Measurements from ENCODE around the gene PLCH2.
"Not testable (repeated sequence)": the region's sequence is repeated elsewhere in the genome, so short reads cannot be mapped to it uniquely, and the experiment has no call there.

PLCH2 gene

DNA sequence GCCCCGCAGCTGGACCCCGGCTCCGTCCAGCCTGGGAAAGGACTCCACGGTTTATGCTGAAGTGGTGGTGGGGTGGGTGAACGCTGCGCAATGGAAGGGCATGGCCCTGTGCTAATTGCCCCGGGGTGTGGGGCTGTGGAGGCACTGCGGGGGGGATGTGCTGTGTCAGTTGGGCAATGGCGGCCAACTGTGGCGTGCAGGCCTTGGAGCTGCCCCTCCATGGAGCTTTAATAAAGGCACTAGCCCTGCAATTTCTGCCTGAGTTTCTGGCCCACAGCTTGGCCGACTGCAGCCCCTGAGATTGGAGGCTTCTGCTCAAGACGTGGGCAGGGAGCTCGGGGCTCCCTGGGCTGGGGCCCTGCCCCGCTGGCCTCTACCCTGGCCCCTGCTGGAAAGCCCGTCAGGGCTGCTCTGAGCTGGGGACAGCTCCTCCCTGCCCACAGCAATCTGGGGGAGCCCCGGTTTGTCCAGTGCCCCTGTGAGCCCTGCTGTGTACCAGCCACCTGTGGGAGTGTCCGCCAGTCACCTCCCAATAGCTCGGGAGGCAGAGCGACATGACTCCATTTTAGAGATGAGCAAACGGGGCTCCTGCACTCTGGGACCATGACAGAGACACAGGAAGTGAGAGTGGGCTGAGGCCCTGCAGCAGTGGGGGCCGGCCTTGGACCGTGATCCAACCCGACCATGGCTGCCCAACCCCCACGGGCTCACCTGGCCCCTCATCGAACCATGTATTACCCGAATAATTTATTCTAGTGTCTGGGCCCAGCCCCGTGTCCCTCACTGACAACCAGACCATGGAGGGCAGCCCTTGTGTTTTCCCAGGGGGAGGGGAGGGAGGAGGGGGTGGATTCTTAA is 71.3 kb downstream of the PLCH2 start:
- peak; percentile 57 for DNase-seq

DNA sequence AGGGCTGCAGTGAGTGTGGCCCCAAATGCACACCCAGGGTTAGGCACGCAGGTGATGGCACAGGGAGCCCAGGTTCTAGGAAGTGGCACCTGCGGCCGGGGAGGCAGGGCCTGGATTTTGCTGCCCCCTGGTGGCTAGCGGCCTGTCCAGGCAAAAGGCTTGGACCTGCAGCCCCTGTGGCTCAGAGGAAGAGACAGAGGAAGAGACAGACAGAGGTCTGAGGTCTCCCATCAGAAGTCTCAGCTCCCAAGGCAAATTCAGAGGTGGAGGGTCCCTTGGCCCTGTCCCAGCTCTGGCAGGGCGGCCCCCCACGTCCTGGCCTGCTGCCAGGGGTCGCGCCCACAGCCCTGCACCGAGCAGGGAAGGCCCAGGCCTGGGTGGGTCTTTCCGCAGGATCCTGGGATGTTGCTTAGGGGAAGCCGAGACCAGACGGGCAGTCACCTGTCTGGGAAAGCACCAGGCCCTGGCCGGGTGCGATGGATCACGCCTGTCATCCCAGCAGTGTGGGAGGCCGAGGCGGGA is 72.0 kb downstream of the PLCH2 start:
- DNase-seq: peak; percentile 88

DNA sequence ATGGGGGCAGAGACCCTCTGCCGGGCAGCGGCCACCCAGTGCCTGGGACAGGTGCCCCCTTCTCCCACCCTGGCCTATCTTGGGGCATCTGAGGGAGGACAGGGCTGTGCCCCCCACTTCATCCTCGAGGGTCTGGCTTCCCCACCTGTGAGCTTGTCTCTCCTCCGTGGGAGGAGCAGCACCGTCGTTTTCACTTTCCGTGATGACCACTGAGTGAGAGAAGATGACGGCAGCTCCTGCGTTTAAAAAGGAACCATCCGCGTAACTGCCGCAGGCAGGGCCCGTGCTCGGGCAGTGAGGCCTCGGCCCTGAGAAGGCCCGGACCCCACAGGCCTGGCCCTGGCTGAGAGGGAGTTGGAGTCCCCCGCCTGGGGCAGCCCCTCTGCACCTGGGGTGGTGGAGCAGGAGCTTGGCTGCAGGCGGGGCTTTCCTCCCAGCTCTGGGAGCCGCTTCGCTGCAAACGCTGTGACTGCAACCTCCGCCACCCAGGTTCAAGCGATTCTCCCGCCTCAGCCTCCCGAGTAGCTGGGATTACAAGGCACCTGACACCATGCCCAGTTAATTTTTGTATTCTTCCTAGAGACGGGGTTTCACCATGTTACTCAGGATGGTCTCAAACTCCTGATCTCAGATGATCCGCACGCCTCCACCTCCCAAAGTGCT is 73.4 kb downstream of the PLCH2 start:
- not testable (repeated sequence) for DNase-seq

DNA sequence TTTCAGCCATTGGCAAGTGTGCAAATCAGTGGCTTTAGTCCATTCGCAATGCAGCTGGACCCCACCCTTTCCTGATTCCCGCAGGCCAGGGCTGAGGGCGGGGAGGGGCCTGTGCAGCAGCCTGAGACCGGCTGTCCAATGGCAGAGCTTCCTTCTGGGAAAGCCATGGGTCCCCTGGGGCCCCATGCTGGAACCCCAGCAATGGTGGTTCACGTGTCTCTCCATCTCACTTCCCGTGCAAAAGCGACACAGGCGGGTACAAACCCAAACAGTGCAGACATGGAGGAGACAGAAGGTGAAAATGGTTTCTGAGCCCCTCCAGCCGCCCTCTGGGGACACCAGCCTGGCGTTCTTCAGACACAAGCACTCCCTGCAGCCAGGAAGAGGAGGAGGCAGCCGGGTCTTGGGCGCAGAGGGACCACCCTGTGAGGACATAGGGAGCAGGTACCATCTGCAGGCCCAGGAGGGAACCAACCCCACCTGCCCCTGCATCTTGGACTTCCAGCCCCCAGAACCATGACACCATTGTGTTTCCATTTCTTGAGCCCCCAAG is 74.3 kb downstream of the PLCH2 start:
- DNase-seq: not testable (repeated sequence)

DNA sequence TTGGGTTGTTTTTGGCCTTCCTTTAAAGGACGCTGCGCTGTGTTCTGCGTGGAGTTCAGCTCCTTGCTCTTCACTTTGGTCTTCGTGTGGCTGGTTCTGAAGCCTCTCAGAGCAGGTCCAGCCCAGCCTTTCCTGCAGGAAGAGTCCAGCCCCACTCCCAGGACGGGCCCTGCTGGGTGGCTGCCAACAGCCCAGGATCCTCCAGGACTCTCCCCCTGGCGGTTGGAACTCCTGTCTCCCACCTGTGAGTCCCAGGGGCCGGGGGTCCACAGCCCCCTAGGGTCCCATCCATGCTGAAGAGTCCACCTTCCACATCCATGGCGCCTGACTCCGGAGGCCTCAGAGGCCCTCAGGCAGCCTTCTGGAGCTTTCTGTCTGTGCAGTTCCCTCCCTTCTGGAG is 75.5 kb downstream of the PLCH2 start:
- not testable (repeated sequence) for DNase-seq

DNA sequence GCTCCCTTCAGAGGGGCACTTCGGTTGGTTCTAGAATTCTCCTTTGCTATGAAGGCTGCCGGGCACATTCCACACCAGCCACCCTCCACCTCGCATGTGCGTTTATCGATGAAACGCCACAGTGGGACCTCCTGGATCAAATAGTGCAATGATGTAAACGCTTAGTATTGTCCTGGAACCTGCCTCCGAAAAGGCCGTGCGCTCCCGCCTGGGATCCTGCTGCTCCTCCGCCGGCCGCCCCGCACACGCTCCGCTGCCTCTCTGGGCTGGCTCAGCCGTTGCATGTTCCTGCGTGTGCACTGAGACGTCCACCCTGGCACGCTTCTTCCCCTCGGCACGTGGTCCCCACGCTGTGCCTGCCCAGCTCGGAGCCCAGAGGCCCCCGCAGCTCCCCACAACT is 76.1 kb downstream of the PLCH2 start:
- DNase-seq: no peak

DNA sequence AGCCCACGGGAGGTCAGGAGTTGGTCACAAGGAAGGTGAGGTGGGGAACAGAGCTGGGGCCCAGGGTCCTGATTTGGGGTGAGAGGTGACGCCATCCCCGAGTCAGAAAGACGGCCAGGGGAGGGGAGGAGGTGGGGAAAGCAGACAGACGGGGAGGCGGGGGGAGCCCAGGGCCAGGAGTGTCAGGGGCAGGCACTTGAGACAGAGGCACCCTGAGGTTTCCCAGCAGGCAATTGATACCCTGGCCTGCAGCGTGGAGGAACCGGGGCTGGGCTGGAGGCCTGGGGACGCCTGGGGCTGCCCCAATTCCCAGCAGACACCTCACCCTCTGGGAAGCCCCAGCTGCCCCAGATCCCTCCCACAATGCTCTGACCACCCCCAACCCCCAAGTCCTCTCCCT is 77.0 kb downstream of the PLCH2 start:
- not testable (repeated sequence) for DNase-seq

DNA sequence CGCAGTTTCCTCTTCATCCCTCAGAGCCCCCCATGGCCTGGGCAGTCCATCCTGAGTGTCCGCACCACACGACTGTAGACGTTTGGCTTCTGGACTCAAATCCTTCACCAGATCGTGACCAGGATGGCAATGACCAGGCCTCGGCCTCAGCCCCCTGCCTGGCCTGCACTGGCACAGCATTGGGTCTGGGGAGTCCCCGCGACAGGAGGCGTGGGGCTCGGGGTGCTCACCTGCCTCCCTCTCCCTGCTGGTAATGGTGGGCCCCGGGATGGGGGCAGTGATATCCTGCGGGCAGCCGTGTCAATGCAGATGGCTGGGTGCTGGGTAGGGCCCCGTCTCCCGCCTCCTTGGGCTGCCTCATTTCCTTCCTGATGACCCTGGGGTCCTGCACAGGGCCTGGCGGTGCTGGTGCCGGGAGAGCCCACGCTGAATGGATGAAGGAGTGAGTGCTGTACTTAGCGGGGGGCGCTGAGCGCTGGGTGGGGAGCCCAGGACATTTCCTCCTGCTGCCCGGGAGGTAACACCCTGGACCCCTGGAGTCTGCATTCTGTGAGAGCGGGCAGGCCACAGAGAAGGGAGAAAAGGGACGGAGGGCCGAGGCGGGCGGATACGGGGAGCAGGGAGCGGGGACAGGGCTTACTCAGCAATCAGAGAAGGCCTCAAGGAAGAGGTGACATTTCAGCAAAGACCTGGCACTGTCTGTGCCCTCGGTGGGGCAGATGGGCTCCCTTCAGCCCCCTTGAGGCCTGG is 78.0 kb downstream of the PLCH2 start:
- DNase-seq: no peak

DNA sequence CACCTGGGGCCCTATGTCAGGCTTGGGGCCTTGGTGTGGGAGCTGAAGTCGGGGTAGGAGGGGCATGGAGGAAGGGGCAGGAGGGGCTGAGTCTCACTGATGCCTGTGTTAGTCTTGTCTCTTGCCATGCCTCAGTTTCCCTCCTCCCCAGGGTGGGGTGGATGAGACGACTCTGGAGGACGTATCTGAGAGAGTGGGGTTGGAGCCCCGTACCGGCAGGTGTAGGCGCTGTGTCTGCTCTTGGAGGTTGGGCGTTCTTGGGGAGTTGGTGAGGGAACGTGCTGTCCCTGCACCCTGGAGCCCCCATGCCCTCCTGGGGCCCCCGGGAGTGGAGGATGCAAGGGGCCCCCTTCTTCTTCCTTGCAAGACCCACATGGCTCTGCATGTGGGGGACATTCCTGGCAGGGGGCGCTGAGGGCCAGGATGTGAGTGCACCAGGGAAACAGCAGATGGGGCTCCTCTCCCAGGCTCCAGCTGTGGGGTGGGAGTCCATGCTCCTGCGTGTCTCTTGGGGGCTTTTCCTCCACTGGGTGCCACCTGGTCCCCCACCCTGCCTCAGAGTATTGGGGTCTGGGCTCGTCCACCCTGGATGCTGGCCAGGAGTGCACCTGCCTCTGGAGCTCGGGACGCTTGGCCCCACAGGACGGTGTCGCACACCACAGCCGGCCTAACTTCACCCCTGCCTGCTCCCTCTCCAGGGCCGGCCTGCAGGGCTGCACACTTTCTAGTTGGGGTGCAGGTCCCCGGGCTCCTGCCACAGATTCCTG is 78.7 kb downstream of the PLCH2 start:
- peak; percentile 59 for DNase-seq

Measured in CD4-positive, alpha-beta T cell treated with Interleukin-12 subunit alpha and Interleukin-12 subunit beta, for 1 hour (primary cell).